GM08714 (cell line): ENCODE data around the gene CCN6.
A peak's percentile ranks its signal among the peaks of the same experiment; 100 is the strongest.
"Not testable (repeated sequence)": the region's sequence is repeated elsewhere in the genome, so short reads cannot be mapped to it uniquely, and the experiment has no call there.

Experiments
- H3K4me3 ChIP-seq: fragments of 200-500 bp; sonication (Bioruptor generic); 2 replicates; pipeline ENCODE4 v1.5.1; 2014; ENCODE audit warnings: mild to moderate bottlenecking, low read length, inconsistent platforms
- ZNF274 ChIP-seq: IDR thresholded peaks from 2 replicates; pipeline ENCODE4 v1.6.1; 2012; ENCODE audit warnings: mild to moderate bottlenecking, low read depth, low read length

Gene CCN6

GRCh38 chr6:112058243-112059032 is 4.5 kb downstream of the CCN6 start:
- TF ChIP-seq ZNF274, result no peak
- H3K4me3 ChIP-seq, result no peak overlapping the region

- no peak for TF ChIP-seq ZNF274
Measured at GRCh38 chr6:112061605-112062004, 7.7 kb downstream of the CCN6 start.

GRCh38 chr6:112062966-112063365 is 9.1 kb downstream of the CCN6 start:
- TF ChIP-seq ZNF274, result no peak
- H3K4me3 ChIP-seq, result no peak overlapping the region

More at GRCh38 chr6:112061605-112062004, 7.7 kb downstream of the CCN6 start:
- H3K4me3 ChIP-seq, result no peak overlapping the region

GRCh38 chr6:112065426-112065986 is 11.6 kb downstream of the CCN6 start:
- H3K4me3 ChIP-seq, result no peak overlapping the region
- TF ChIP-seq ZNF274, result no peak

GRCh38 chr6:112066606-112067005 is 12.7 kb downstream of the CCN6 start:
- no peak for TF ChIP-seq ZNF274
- H3K4me3 ChIP-seq, result no peak overlapping the region

- TF ChIP-seq ZNF274, result no peak
- no peak overlapping the region for H3K4me3 ChIP-seq
Measured at GRCh38 chr6:112081569-112081968, 27.7 kb downstream of the CCN6 start.

- TF ChIP-seq ZNF274, result no peak
Measured at GRCh38 chr6:112085286-112086065, 31.6 kb downstream of the CCN6 start.

GRCh38 chr6:112086744-112087135 is 32.8 kb downstream of the CCN6 start:
- H3K4me3 ChIP-seq, result peak overlapping the region; percentile 89
- no peak for TF ChIP-seq ZNF274

More at GRCh38 chr6:112085286-112086065, 31.6 kb downstream of the CCN6 start:
- no peak overlapping the region for H3K4me3 ChIP-seq

- TF ChIP-seq ZNF274, result no peak
Measured at GRCh38 chr6:112087136-112087911, 33.4 kb downstream of the CCN6 start, which contains the start of the genes FAM229B and TUBE1. TSS of gene FAM229B (plus strand) at chr6:112087591. CDS start at chr6:112099284, 11,693 bp downstream. TSS of gene TUBE1 (minus strand) at chr6:112087482. CDS start at chr6:112087434, 48 bp downstream.

GRCh38 chr6:112087916-112088315 is 34.0 kb downstream of the CCN6 start:
- no peak for TF ChIP-seq ZNF274
- H3K4me3 ChIP-seq, result peak overlapping the region; percentile 89

More at GRCh38 chr6:112087136-112087911, 33.4 kb downstream of the CCN6 start, which contains the start of the genes FAM229B and TUBE1:
- peak within 1 kb of the TSS; percentile 89 for H3K4me3 ChIP-seq

- H3K4me3 ChIP-seq, result no peak overlapping the region
- no peak for TF ChIP-seq ZNF274
Measured at GRCh38 chr6:112096901-112097300, 43.0 kb downstream of the CCN6 start.

GRCh38 chr6:112100561-112100960 is 46.7 kb downstream of the CCN6 start:
- H3K4me3 ChIP-seq, result no peak overlapping the region
- TF ChIP-seq ZNF274, result no peak

- not testable (repeated sequence) for H3K4me3 ChIP-seq
Measured at GRCh38 chr6:112106026-112106425, 52.1 kb downstream of the CCN6 start.

- H3K4me3 ChIP-seq, result no peak overlapping the region
Measured at GRCh38 chr6:112106562-112106961, 52.7 kb downstream of the CCN6 start.

More at GRCh38 chr6:112106562-112106961, 52.7 kb downstream of the CCN6 start:
- TF ChIP-seq ZNF274, result no peak
